Measurements from ENCODE around the gene ADGRF4. TPM values are rescaled to one million over a fixed set of nuclear protein-coding genes. Genes with fewer than 3 reads are reported as not detected.

The ADGRF4 gene
- total and polyA plus RNA-seq, 2 donors (not counting 1 experiment from before 2014, with no cell fraction given), result not detected

DNA sequence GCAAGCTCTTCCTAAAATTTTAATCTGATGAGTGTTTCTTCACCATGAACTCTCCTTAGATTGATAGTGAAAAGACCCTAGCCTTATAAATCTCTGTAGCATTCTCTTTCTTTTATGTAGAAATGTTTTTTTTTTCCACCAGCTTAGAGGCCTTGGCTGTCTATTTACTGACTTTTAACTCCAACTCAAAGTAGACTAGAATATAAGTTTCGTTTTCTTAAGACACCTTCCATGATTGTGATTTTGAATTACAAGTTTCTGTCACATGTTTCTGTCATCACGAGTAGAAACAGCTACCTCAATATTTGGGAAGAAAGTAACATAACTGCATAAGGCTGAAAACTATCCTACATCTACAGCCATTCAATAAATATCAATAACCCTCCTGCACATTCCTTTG lies 17.8 kb downstream of the ADGRF4 start:
- no peaks in the 10 kb centered on the region for H3K9me3 ChIP-seq (ENCODE audit: control extremely low read depth in 1 of 3, control insufficient read depth in 2 of 3, insufficient read depth in 1 of 3, low read length in 2 of 3)
- ChIA-PET CTCF (no interaction called here), POLR2A (no interaction called here)
- no peak overlapping the region for H3K4me3 Mint-ChIP-seq
- peaks cover 13% of the 10 kb centered on the region for H3K27me3 Mint-ChIP-seq
- H3K4me1 Mint-ChIP-seq, result no peaks in the 10 kb centered on the region
- H3K27ac Mint-ChIP-seq, result no peak overlapping the region
- no peak for ATAC-seq (ENCODE audit: low read depth)
- H2AFZ ChIP-seq (ENCODE audit: insufficient read depth, low read depth, low read length, poor library complexity, severe bottlenecking), result no peak overlapping the region
- no peaks in the 10 kb centered on the region for H4K20me1 ChIP-seq (ENCODE audit: control insufficient read depth, insufficient read depth, low read length, poor library complexity, severe bottlenecking)
- H3K4me3 ChIP-seq (ENCODE audit: control extremely low read depth in 1 of 5, extremely low read depth in 1 of 5, insufficient read depth in 1 of 5, low read depth in 2 of 5, low read length in 4 of 5), result no peak overlapping the region
- no peaks in the 10 kb centered on the region for H3K4me1 ChIP-seq (ENCODE audit: control insufficient read depth in 2 of 2, insufficient read depth in 2 of 2, low read length in 2 of 2)
- no peaks in the 10 kb centered on the region for H3K36me3 ChIP-seq (replicated peaks in 1 of 2; ENCODE audit: control extremely low read depth in 1 of 2, control insufficient read depth in 1 of 2, extremely low read depth in 1 of 2, insufficient read depth in 2 of 2, low read length in 1 of 2)
- DNase-seq, result no peak
- no peak overlapping the region for H3K9ac ChIP-seq (ENCODE audit: low read length)
- no CpG with 5 or more reads among the region's 2 CpGs for WGBS (ENCODE audit: insufficient coverage)
- TF ChIP-seq, protein P1, sequence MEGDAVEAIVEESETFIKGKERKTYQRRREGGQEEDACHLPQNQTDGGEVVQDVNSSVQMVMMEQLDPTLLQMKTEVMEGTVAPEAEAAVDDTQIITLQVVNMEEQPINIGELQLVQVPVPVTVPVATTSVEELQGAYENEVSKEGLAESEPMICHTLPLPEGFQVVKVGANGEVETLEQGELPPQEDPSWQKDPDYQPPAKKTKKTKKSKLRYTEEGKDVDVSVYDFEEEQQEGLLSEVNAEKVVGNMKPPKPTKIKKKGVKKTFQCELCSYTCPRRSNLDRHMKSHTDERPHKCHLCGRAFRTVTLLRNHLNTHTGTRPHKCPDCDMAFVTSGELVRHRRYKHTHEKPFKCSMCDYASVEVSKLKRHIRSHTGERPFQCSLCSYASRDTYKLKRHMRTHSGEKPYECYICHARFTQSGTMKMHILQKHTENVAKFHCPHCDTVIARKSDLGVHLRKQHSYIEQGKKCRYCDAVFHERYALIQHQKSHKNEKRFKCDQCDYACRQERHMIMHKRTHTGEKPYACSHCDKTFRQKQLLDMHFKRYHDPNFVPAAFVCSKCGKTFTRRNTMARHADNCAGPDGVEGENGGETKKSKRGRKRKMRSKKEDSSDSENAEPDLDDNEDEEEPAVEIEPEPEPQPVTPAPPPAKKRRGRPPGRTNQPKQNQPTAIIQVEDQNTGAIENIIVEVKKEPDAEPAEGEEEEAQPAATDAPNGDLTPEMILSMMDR (IDR thresholded peaks at IDR 0.05), result no peak
- no peak for TF ChIP-seq EZH2 (IDR thresholded peaks at IDR 0.05; ENCODE audit: borderline replicate concordance, insufficient read depth, low read depth, low read length, poor library complexity, severe bottlenecking)
- H3K79me2 ChIP-seq (ENCODE audit: control insufficient read depth, insufficient read depth, low read length), result no peaks in the 10 kb centered on the region
- intact Hi-C loops (cut with micrococcal nuclease), result no loop called here
- H3K9me3 Mint-ChIP-seq (ENCODE audit: insufficient read depth), result no peaks in the 10 kb centered on the region
- no peak overlapping the region for H3K27ac ChIP-seq (ENCODE audit: low read length in 2 of 2)
- H3K27me3 ChIP-seq (replicated peaks in 1 of 4; ENCODE audit: control extremely low read depth in 1 of 4, control insufficient read depth in 3 of 4, insufficient read depth in 4 of 4, low read length in 3 of 4), result no peaks in the 10 kb centered on the region
- H3K4me2 ChIP-seq (replicated peaks; ENCODE audit: low read depth, low read length, poor library complexity, severe bottlenecking), result no peak overlapping the region

GRCh38 chr6:47718571-47718970 lies 20.2 kb downstream of the ADGRF4 start:
- H3K27ac ChIP-seq (ENCODE audit: low read length in 2 of 2), result no peak overlapping the region
- H3K4me3 Mint-ChIP-seq, result no peak overlapping the region
- no peak for ATAC-seq (ENCODE audit: low read depth)
- no peak overlapping the region for H3K4me2 ChIP-seq (replicated peaks; ENCODE audit: low read depth, low read length, poor library complexity, severe bottlenecking)
- no CpG with 5 or more reads among the region's 1 CpG for WGBS (ENCODE audit: insufficient coverage)
- no peaks in the 10 kb centered on the region for H3K27me3 ChIP-seq (replicated peaks in 1 of 4; ENCODE audit: control extremely low read depth in 1 of 4, control insufficient read depth in 3 of 4, insufficient read depth in 4 of 4, low read length in 3 of 4)
- ChIA-PET POLR2A (no interaction called here), CTCF (no interaction called here)
- H3K4me3 ChIP-seq (ENCODE audit: control extremely low read depth in 1 of 5, extremely low read depth in 1 of 5, insufficient read depth in 1 of 5, low read depth in 2 of 5, low read length in 4 of 5), result no peak overlapping the region
- no peak overlapping the region for H2AFZ ChIP-seq (ENCODE audit: insufficient read depth, low read depth, low read length, poor library complexity, severe bottlenecking)
- H3K27me3 Mint-ChIP-seq, result peaks cover 9% of the 10 kb centered on the region
- H3K4me1 Mint-ChIP-seq, result no peaks in the 10 kb centered on the region
- H3K27ac Mint-ChIP-seq, result no peak overlapping the region
- H4K20me1 ChIP-seq (ENCODE audit: control insufficient read depth, insufficient read depth, low read length, poor library complexity, severe bottlenecking), result no peaks in the 10 kb centered on the region
- no peaks in the 10 kb centered on the region for H3K79me2 ChIP-seq (ENCODE audit: control insufficient read depth, insufficient read depth, low read length)
- no peak for DNase-seq
- intact Hi-C loops (cut with micrococcal nuclease), result no loop called here
- H3K4me1 ChIP-seq (ENCODE audit: control insufficient read depth in 2 of 2, insufficient read depth in 2 of 2, low read length in 2 of 2), result no peaks in the 10 kb centered on the region
- H3K9me3 ChIP-seq (ENCODE audit: control extremely low read depth in 1 of 3, control insufficient read depth in 2 of 3, insufficient read depth in 1 of 3, low read length in 2 of 3), result no peaks in the 10 kb centered on the region
- H3K36me3 ChIP-seq (replicated peaks in 1 of 2; ENCODE audit: control extremely low read depth in 1 of 2, control insufficient read depth in 1 of 2, extremely low read depth in 1 of 2, insufficient read depth in 2 of 2, low read length in 1 of 2), result no peaks in the 10 kb centered on the region
- TF ChIP-seq EZH2 (IDR thresholded peaks at IDR 0.05; ENCODE audit: borderline replicate concordance, insufficient read depth, low read depth, low read length, poor library complexity, severe bottlenecking), result no peak
- TF ChIP-seq, protein P1 (IDR thresholded peaks at IDR 0.05), result no peak
- H3K9ac ChIP-seq (ENCODE audit: low read length), result no peak overlapping the region
- no peaks in the 10 kb centered on the region for H3K9me3 Mint-ChIP-seq (ENCODE audit: insufficient read depth)
